ENCODE results near the gene TMPRSS7. TPM values are rescaled to one million over a fixed set of nuclear protein-coding genes. Genes with fewer than 3 reads are reported as not detected.
A peak's percentile ranks its signal among the peaks of the same experiment; 100 is the strongest.

Gene TMPRSS7
- total RNA-seq, 1 experiment from 2014 or later, result not detected

GRCh38 chr3:111999484-112000324 lies 34.8 kb upstream of the TMPRSS7 start:
- no peaks in the 10 kb centered on the region for H3K9me3 Mint-ChIP-seq
- ChIA-PET CTCF (interaction anchor here (0.6 to 5.0 kb wide), 11 partner anchors 8 to 331 kb away, joined by 3 to 95 read pairs (median 3); partner anchors contain the start of gene ABHD10), POLR2A (interaction anchor here (1.0 to 2.2 kb wide), 5 partner anchors 8 to 21 kb away, joined by 3 to 7 read pairs (median 5); partner anchors contain the start of gene ABHD10)
- ATAC-seq (peak; percentile 20), DNase-seq (ENCODE audit: low spot score) (no peak)
- peaks cover 69% of the 10 kb centered on the region for H3K27me3 Mint-ChIP-seq (ENCODE audit: low read depth)
- peak overlapping the region; percentile 90 for H3K4me3 Mint-ChIP-seq
- H3K36me3 Mint-ChIP-seq, result no peaks in the 10 kb centered on the region
- TF ChIP-seq PRDM15 (CRISPR knock-in tag; IDR thresholded peaks at IDR 0.05) (peak; percentile 47), ZNF317 (CRISPR knock-in tag; IDR thresholded peaks at IDR 0.05; ENCODE audit: borderline replicate concordance, low read depth) (no peak), OVOL2 (CRISPR knock-in tag; IDR thresholded peaks at IDR 0.05; ENCODE audit: borderline replicate concordance) (no peak), NR1H2 (CRISPR knock-in tag; IDR thresholded peaks at IDR 0.05) (no peak), E2F5 (CRISPR knock-in tag; IDR thresholded peaks at IDR 0.05) (0 out of 2 replicates have a peak, but pooled peaks have one; percentile 32), NFYB (CRISPR knock-in tag; conservative IDR thresholded peaks at IDR 0.05; ENCODE audit: low read depth) (no peak), JUN (CRISPR knock-in tag; IDR thresholded peaks at IDR 0.05) (no peak)
- peaks cover 21% of the 10 kb centered on the region for H3K4me1 Mint-ChIP-seq
- H3K27ac Mint-ChIP-seq, result no peak overlapping the region

GRCh38 chr3:112000367-112000771 lies 34.2 kb upstream of the TMPRSS7 start:
- no peak for ATAC-seq
- ChIA-PET CTCF (interaction anchor here (0.6 to 5.0 kb wide), 6 partner anchors 11 to 140 kb away, joined by 3 to 95 read pairs (median 8); no protein-coding TSS in a partner anchor), POLR2A (interaction anchor here (1.0 to 2.1 kb wide), 2 partner anchors 7 to 22 kb away, joined by 3 to 7 read pairs; partner anchors contain the start of gene ABHD10)
- H3K4me1 Mint-ChIP-seq, result peaks cover 21% of the 10 kb centered on the region
- peak overlapping the region; percentile 90 for H3K4me3 Mint-ChIP-seq
- no peak for DNase-seq (ENCODE audit: low spot score)
- H3K27ac Mint-ChIP-seq, result no peak overlapping the region
- no peak for TF ChIP-seq E2F5 (CRISPR knock-in tag; IDR thresholded peaks at IDR 0.05)
- no peak for TF ChIP-seq JAZF1 (CRISPR knock-in tag; IDR thresholded peaks at IDR 0.05)
- TF ChIP-seq CBFB (CRISPR knock-in tag; IDR thresholded peaks at IDR 0.05; ENCODE audit: low read depth), result no peak
- H3K36me3 Mint-ChIP-seq, result peaks cover 3% of the 10 kb centered on the region; the same call in 1 of the 2 replicates
- H3K9me3 Mint-ChIP-seq, result no peaks in the 10 kb centered on the region
- H3K27me3 Mint-ChIP-seq (ENCODE audit: low read depth), result peaks cover 69% of the 10 kb centered on the region

DNA sequence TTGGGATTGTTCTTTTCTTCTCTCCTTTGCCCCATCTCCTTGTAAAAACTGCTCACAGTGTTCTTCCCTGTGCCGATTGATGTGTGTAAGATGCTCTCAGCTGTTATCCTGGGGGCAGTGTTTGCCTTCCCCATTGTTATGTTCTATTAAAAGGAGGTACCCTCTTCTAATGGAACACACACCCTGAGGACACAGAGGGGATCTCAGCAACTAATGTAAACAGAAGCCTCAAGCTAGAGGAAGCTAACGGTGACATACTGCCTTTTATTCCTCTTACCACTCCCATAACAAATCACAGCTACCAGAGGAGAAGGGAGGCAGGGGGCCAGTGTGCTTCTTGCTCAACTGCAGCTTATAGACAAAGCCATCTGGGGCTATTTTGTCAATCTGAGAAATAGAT lies 33.6 kb upstream of the TMPRSS7 start:
- ChIA-PET CTCF (interaction anchor here (1.1 to 5.0 kb wide), 4 partner anchors 12 to 286 kb away, joined by 3 to 95 read pairs (median 23); no protein-coding TSS in a partner anchor), POLR2A (interaction anchor here (0.5 kb wide), 1 partner anchor 16 kb away, joined by 5 read pairs; no protein-coding TSS in a partner anchor)
- ATAC-seq (peak; percentile 13), DNase-seq (ENCODE audit: low spot score) (no peak)
- H3K4me1 Mint-ChIP-seq, result peaks cover 21% of the 10 kb centered on the region
- H3K27me3 Mint-ChIP-seq (ENCODE audit: low read depth), result peaks cover 69% of the 10 kb centered on the region
- TF ChIP-seq ZNF232 (CRISPR knock-in tag; IDR thresholded peaks at IDR 0.05) (no peak), NFE2L1 (CRISPR knock-in tag; IDR thresholded peaks at IDR 0.05) (no peak)
- TF ChIP-seq, protein P1, sequence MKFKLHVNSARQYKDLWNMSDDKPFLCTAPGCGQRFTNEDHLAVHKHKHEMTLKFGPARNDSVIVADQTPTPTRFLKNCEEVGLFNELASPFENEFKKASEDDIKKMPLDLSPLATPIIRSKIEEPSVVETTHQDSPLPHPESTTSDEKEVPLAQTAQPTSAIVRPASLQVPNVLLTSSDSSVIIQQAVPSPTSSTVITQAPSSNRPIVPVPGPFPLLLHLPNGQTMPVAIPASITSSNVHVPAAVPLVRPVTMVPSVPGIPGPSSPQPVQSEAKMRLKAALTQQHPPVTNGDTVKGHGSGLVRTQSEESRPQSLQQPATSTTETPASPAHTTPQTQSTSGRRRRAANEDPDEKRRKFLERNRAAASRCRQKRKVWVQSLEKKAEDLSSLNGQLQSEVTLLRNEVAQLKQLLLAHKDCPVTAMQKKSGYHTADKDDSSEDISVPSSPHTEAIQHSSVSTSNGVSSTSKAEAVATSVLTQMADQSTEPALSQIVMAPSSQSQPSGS (CRISPR knock-in tag; IDR thresholded peaks at IDR 0.05; ENCODE audit: borderline replicate concordance, low read depth), result no peak
- H3K36me3 Mint-ChIP-seq, result peaks cover 3% of the 10 kb centered on the region; the same call in 1 of the 2 replicates
- peak overlapping the region; percentile 90; the same call in 1 of the 2 replicates for H3K4me3 Mint-ChIP-seq
- H3K9me3 Mint-ChIP-seq, result no peaks in the 10 kb centered on the region
- no peak overlapping the region for H3K27ac Mint-ChIP-seq
